Ramos (cell line): ENCODE data around the gene EPHA4.

Experiments used
- in situ Hi-C: fragments of 300-500 bp; cut with MboI; formaldehyde crosslinking; loops from one replicate; pipeline ENCODE4 v1.14.3; 2022; ENCODE audit warnings: low sequenced_read_pairs; ENCODE audit not compliant: unreplicated experiment

Gene EPHA4

DNA sequence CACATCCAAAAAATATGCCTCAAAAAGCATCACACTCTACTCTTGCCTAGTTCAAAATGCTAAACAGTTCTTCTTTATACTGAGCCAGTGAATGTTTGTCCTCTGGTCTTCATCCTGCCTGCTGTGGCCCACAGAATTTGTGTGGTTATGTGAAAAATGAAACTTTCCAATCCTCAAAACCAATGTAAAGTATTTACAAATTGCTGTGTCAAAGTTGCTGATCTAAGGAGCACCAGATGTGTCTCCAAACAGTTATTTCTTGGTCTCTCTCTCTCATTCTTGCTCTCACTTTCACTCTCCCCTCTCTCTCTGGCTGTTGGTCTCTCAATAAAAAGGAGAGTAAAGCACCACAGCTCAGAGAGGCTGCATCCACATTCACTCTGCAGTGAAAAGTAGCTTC is 23.0 kb downstream of the EPHA4 start:
- in situ Hi-C loops = no loop called here

DNA sequence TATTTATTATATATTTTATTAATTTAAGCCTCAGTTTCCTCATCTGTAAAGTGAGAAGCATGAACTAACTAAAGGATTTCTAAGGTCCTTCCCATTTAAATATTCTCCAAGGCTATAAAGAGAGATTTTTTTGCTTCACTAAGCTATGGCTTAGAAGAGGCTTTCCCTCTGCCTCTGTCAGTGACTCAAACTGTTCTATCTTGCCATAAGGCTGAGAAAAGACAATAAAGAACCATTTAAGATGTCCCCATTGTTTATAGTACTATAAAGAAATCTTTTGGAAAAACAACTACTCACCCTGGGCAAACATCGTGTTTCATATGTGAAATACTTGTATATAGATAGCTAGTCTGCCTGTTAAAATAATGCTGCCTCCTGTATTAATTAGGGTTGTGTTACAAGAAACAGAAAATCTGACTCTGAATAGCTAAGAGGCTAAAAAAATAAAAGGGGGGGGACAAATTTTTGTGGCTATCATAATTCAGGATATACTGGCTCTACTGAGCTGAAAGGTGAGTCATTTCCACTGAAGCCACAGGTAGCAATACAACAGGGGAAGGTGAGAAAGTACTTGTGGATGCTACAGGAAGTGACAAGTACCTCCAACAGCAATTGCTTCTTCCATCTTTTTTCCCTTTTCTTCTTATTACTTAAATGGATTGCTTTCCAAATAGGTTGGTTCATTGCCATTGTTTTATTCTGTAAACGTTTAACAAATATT is 25.4 kb downstream of the EPHA4 start:
- in situ Hi-C loops = no loop called here

DNA sequence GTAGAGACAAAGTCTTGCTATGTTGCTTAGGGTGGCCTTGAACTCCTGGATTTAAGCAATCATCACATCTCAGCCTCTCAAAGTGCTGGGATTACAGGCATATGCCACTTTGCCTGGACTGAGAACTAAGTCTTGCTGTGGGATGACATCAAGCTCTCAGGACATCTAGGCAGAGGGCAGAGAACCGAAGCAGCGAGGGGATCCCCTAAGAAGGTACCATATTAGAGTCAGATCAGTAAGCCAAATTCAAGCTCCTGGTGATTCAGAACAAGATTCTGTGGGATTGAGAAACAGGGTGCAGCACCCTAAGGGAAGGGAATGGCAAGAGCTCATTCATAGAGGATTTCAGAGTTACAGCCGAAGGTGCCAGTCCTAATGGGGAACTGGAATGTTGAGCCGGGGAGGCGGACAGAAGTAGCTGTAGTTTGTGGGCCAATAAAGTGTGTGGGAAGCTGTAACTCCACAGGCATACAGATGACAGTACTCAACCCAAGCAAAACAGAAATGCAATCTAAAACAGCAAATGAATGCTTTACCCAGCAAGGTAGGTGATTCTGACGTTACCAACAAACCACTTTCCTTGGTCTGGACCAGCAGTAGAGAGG is 30.9 kb downstream of the EPHA4 start:
- in situ Hi-C loops = no loop called here

DNA sequence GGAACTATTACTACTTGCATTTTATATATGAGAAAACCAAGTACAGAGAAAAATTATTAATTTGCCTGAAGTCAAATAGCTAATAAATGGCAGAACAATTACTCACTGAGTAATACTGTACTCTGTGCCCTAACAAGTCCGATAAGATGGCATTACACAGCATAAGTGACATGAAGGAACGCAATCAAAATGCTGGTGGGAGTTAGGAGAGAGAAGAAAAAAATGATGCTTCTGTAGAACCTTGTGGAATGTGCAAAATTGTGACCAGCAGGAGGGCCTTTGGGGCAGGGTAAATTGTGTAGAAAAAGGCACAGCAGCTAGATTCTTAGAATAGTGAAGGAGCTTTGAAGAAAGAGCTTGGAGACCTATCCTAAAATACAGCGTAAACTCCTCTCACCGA is 32.9 kb downstream of the EPHA4 start:
- in situ Hi-C loops = no loop called here

DNA sequence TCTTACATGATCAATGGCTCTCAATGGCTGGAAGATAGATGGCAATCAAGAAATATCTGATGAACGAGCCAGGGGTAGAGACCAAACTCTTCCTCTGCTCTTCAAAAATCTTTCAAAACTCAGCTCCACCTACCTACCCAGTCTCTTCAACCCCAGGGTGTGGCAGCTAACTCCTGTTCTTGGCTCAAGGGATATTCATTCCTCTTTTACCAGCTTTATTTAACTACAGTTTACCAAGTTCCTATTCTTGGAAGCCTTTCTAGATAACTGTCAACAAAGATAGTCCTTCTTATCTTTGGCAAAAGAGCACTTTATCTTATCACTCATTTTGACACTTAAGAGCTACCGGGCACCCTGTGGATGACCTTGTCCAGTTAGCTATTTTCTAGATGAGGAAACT is 36.3 kb downstream of the EPHA4 start:
- in situ Hi-C loops = no loop called here

DNA sequence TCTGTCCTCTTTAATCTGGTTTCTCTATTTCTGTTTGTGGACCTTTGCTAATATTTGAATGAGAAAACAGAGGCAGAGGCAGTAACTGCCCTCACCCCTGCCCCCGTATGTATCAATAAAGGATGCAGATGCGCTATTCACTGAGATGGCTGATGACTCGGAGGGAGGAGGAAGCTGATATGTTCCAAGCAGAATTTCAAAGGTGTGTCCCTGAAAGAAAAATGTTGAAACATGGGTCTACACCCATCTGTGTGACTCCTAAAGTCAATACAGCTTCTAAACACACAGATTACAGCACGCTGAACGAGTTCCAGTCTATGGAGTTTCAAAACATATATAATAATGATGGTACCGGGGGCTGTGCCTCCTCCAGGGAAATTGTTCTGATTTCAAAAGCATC is 38.8 kb downstream of the EPHA4 start:
- in situ Hi-C loops = no loop called here

DNA sequence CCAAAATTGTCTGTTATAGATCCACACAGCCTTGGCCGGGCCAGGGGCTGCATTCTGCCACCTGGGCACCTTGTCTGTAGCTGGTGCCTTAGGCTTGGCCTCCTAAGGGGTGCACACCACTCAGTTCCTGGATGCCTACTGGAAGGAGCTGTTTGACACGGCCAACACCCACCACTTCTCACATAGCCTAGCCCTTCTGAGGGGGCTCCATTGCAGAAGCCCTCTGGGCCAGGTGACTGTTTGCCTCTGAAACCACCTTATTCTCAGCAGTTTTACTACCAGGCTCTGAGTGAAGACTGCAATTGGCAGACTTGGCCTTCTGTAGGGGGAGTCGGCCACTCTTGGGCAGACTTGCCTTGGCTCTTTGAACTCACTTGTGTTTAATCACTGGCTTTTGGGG is 39.5 kb downstream of the EPHA4 start:
- in situ Hi-C loops = no loop called here

DNA sequence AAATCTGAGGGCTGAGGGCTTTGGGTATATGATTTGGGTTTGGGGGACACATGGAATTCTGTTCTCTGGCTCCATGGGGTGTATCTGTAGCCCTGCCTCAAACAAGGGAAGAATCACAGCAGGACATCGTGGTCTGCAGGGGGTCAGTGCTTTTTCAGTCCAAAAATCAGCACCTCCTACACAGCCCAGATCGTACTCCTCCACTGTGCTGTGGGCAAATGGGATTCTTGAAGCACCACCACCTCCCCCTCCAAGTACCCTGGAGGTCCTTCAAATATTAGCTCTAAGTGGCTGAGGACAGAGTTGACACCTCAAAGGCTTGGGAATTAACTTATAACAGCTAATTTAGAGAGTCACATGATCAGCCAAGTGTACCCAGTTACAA is 41.5 kb downstream of the EPHA4 start:
- in situ Hi-C loops = no loop called here

DNA sequence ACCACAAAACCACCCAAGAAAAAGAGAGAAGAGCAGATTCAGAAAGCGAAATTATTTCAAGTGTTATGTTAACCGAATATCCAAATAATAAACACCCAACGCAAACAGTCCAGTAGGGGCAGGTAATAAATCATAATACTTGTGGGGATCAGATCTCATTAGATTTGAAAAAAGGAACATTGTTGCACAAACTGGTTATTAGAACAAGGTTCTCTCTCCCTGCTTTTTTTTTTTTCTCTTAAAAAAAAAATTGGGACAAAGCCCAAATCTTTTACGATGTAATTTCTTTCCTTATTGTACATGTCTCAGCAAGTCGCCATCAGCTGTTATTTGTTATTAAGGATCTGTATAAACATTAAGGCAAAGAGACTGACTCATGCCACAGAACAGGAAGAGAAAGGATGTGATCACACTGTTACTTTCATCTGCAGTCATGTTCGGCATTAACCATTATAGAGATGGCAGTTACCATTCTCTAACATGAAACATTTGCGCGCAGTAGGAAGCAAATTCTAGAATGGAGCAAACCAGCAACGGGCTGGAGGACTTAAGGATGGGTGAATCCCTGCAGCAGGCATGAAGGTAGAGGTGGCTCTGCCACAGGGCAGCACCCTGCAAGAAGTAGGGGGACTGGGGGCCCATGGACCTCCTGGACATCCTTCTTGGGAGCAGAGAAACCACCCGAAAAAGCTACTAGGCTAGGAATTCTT is 42.0 kb downstream of the EPHA4 start:
- in situ Hi-C loops = no loop called here

DNA sequence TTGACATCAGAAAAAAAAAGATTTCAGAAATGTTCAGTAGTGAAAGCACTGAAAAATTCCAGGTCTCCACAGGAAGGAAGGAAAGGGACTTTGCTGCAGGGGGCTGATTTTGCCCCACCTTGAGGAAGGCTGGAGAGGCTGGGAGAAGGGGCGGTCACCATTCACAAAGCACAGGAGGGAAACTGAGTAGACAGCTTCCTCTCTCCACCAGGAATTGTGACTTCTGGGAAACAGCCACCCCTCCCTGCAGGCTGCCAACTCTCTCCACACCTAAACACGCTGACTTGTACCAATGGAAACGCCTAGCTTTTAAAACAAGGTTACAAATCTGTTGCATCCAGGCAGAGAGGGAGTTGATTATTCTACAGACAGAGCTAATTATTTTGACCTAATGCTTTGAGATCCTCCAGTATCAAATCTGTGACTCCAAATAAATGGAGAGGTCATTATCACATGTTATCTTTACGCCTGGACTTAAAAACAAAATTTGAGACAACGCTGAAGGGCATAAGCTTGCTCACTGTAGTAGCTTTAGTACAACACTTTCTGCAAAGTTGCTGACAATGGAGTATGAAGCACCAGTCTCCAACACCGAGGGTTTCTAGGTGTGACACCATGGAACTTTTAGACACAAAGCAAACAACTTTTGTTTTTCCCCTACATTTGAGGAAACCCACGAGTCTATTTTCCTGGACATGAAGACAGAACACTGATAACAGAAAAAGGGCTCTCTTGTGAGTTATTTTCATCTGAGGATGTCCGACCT is 42.7 kb downstream of the EPHA4 start:
- in situ Hi-C loops = no loop called here

DNA sequence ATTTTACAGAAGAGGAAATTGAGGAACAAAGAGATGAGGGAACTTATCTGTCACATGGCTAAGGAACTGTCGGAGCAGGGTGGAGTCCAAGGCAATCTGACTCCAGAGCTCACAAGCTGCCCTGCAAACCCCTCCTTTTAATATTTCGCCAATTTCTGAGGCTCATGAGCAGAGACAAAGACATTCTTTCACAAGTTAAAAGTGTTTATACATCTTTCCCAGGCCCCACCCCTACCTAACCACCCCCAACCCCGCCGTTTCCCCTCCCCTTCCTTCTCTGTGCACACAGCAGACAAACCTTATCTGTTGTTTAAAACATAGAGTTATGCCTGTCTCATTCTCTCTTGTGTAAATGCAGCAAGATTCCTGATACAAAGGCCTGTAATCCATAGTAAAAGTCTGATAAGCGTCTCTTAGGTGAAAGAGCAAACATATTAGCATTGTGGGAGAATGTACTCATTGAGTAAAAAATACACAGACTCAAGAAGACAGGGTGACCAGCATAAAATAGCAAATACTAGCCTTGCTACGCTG is 44.3 kb downstream of the EPHA4 start:
- in situ Hi-C loops = no loop called here

DNA sequence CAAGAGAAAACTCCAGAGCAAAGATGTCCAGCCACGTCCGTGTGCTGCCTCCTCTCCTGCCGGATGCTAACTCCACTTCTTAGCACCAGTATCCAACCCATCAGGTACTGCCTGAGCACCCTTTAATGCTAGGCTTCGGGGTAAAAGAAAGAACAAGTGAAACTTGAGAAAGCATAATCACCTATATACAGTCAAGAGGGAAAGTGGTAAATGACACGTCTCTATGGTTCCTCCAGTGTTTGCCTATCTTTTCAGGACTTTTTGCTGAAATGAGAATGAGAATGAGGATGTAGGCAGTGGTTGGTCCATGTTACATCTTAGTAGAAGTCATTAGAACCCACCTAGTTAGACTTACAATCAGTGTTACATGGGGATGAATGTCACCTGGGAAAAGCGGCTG is 47.9 kb downstream of the EPHA4 start:
- in situ Hi-C loops = no loop called here

DNA sequence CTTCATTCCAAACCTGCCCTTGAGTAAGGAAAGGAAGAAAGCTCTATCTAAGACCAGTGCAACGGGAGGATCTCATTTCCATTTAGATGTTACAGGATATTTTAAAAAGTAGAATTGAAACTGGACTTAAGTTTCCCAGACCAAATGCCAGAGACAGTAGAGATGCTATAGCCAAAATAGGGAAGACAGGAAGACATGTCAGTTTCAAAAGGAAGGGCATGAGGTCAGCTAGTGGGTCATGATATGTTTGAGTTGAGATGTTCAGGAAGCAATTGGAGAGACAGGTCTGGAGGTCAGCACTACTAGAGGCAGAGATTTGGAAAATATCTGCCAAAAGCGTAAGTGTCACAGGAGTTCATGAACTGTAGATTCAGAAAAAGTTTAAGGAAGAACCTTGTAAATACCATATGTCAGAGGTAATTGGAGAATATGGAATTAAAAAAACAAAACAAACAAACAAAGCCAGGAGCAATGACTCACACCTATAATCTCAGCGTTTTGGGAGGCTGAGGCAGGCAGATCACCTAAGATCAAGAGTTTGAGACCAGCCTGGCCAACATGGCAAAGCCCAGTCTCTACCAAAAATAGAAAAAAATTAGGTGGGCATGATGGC is 50.8 kb downstream of the EPHA4 start:
- in situ Hi-C loops = no loop called here

DNA sequence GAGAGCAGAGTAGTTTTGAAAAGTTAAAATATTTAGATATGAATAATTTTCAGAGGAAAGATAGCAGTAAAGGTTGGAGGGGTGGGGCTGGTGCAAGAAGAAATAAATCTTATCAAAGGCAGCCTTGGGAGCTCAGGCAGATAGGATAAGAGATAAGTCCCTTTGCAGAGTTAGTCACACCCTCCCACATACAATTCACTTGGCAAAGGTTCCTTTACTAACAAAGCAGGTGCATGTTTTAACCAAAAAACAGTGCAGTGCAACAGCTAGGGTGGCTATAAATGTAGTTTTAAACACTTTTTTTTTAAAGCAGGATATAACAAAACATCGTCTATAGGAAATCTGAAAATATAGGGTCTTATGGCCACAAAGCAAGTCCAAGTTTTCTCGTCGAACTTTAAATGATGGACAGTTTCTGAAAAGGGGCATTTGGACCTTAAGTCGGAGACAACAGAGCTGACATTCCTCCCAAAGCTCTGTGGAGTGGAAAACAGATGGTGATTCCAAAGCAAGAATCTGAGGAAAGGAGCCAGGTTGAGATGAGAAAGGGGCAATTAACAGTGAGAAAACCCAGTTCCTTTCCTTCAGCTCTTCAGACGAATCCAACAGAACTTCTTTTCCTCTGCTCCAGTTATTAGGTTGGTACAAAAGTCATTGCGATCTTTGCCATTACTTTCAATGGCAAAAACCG is 53.0 kb downstream of the EPHA4 start:
- in situ Hi-C loops = no loop called here

DNA sequence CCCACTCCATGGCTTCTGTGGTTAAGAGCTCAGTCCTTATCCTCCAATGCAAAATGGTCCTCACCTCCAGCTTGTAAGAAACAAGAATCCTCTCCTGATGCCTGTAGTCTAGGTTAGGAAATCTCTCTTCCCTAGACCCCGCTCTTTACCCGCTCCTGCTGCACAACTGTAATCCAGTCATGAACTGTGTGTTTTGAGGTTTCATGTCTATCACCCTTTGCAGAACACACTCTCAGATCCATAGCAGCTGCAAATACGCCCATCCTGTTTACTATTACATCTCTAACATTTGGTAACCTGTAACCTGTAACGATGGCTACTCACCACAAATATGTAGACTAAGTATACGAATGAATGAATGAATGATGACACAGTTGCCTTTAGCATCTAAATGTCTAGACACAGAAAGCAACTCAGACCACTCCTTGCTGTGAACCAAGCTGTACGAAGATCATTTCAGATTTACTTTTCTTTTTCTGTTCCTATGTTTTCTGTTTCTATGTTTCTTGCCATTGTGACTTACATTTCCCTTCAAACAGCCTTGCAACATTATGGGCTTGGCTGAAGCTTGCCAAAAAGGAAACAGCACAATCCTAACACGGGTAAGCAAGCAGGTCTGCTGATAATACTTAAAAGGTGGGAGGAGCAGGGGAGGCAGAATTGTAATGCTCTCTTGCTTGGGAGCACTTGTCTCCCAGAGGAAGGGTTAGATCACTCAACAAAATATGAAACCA is 53.7 kb downstream of the EPHA4 start:
- in situ Hi-C loops = no loop called here

DNA sequence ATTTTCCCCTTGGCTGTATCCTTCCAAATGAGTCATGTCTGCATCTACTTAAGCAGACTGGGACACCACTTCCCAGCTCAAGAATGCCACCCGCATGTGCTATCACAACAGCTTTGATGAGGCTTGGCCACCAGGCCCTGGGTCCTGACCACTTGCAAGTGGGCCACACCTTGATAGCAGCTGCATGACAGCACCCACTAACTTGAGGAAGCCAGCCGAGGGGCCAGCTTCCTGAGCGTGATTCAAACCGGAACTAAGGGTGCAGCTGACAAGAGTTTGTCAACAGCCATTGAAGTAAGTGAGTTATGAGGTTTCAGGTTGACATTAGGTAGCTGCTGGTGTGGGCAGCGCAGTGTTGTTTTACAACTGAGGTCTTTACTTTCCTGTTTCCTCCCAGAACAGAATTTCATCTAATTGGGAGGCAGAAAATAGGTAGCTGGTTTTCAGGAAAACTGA is 54.4 kb downstream of the EPHA4 start:
- in situ Hi-C loops = no loop called here

DNA sequence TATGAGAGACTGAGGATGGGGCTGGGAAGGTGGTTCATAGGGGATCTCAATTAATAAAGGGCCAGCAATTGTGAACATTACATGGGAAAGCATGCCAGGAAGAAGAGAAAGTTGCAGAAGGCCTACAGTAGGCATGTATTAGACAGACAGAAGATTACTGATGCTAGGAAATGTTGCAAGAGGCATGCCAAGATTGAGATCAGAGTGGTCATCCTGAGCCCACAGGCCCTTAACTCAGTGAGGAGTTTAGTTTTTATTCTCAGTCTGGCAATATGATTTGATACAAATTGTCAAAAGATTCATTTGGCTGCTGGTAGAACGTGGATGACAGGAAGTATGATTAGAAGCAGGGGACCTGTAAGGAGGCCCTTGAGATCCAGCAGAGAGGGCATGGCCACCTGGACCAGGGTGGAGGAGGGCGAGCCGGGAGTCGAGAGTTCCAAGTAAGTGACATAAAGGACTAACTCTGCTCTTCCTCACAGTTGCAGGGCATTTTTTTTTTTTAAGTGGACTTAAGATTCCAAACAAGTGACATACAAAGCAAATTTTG is 54.9 kb downstream of the EPHA4 start:
- in situ Hi-C loops = no loop called here

DNA sequence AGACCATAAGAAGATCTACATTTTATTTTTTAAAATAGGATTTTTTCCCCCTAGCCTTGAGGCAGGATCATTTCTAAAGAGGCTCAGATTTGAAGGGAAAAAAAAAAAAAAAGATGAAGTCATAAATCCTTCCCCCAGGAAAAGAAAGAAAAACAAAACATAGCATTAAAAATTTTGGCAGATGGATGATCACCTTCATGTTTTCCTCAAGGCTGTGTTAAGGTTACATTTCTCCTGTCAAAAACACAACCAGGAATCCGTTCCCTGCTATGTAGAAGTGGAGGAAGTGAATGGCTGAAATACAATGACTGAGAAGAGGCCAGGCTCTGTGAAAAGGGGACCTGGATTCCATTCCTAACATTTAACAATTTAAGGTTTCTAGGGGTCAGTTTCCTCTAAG is 56.2 kb downstream of the EPHA4 start:
- in situ Hi-C loops = no loop called here
